Fibroblast of skin of right biceps (primary cell): Measurements from ENCODE around the gene VARS2.
"Not testable (repeated sequence)": the region's sequence is repeated elsewhere in the genome, so short reads cannot be mapped to it uniquely, and the experiment has no call there.

ENCODE experiments used
- DNase-seq: peaks from one replicate; pipeline ENCODE4 v3.0.0-alpha.2; 2013

VARS2 gene

GRCh38 chr6:30966154-30966553 is 52.1 kb downstream of the VARS2 start:
- no peak for DNase-seq

GRCh38 chr6:30969171-30969570 is 55.1 kb downstream of the VARS2 start:
- not testable (repeated sequence) for DNase-seq

GRCh38 chr6:30970946-30971345 is 56.9 kb downstream of the VARS2 start:
- no peak for DNase-seq

GRCh38 chr6:30972816-30973215 is 58.8 kb downstream of the VARS2 start:
- no peak for DNase-seq

GRCh38 chr6:30974490-30975252 is 60.6 kb downstream of the VARS2 start:
- no peak for DNase-seq
